HepG2 (cell line): ENCODE data around the gene SRRM3. TPM values are rescaled to one million over a fixed set of nuclear protein-coding genes. Genes with fewer than 3 reads are reported as not detected.

Source experiments
- ARID2 ChIP-seq: sonication (generic); formaldehyde crosslinking; IDR thresholded peaks from 2 replicates; pipeline ENCODE4 v1.8.1; 2022; ENCODE audit warnings: mild to moderate bottlenecking, missing genetic modification reagents, borderline replicate concordance
- HIVEP1 ChIP-seq: sonication (generic); formaldehyde crosslinking; IDR thresholded peaks from 2 replicates; pipeline ENCODE4 v1.4.0; 2020; ENCODE audit warnings: mild to moderate bottlenecking, missing genetic modification reagents
- PAXIP1 ChIP-seq: sonication (generic); formaldehyde crosslinking; conservative IDR thresholded peaks from 2 replicates; pipeline ENCODE4 v1.4.0; 2020; ENCODE audit warnings: mild to moderate bottlenecking, missing genetic modification reagents, moderate library complexity
- ZHX2 ChIP-seq, 2 experiments: sonication (generic) in 1 of 2; formaldehyde crosslinking in 1 of 2; IDR thresholded peaks; 2 replicates each; pipeline versions ENCODE4 v1.6.1 to v1.9.0; 2014 to 2022; ENCODE audit warnings: antibody characterized with exemption in 1 of 2, borderline replicate concordance in 1 of 2, inconsistent platforms in 1 of 2, low read depth in 1 of 2, missing genetic modification reagents in 1 of 2
- ZNF121 ChIP-seq: sonication (generic); formaldehyde crosslinking; IDR thresholded peaks from 2 replicates; pipeline ENCODE4 v1.5.0; 2020; ENCODE audit warnings: mild to moderate bottlenecking, missing genetic modification reagents
- ZNF296 ChIP-seq: sonication (generic); formaldehyde crosslinking; conservative IDR thresholded peaks from 2 replicates; pipeline ENCODE4 v1.5.0; 2020; ENCODE audit warnings: mild to moderate bottlenecking, missing genetic modification reagents
- ZNF441 ChIP-seq: sonication (generic); formaldehyde crosslinking; IDR thresholded peaks from 2 replicates; pipeline ENCODE4 v1.7.0; 2021; ENCODE audit warnings: missing genetic modification reagents, borderline replicate concordance
- ZNF557 ChIP-seq: sonication (generic); formaldehyde crosslinking; IDR thresholded peaks from 2 replicates; pipeline ENCODE4 v1.4.0; 2020; ENCODE audit warnings: missing genetic modification reagents
- ZNF687 ChIP-seq: sonication (generic); formaldehyde crosslinking; IDR thresholded peaks from 2 replicates; pipeline ENCODE4 v1.5.1; 2020; ENCODE audit warnings: mild to moderate bottlenecking, missing genetic modification reagents, moderate library complexity
- ZSCAN31 ChIP-seq: sonication (generic); formaldehyde crosslinking; IDR thresholded peaks from 2 replicates; pipeline ENCODE4 v1.5.0; 2020; ENCODE audit warnings: low read depth, mild to moderate bottlenecking, missing genetic modification reagents
- polyA plus RNA-seq, 8 experiments: library from polyadenylated mRNA; depleted of rRNA in 3 of 8; stranded (reverse) in 7 of 8; unstranded in 1 of 8; fragments of >200 nt; fragmentation: Illumina TruSeq in 4 of 8; extraction: Trizol in 4 of 8; gene quantifications; 2 replicates each; pipeline versions ENCODE4 v1.2.1 to v1.2.3, GENCODE V29; 2011 to 2016; ENCODE audit warnings: low read depth in 4 of 8, missing spikeins in 1 of 8, mixed read lengths in 1 of 8; ENCODE audit not compliant: insufficient read depth in 1 of 8
- total RNA-seq, 5 experiments: library from RNA; depleted of rRNA; stranded (reverse); fragments of >200 nt; fragmentation: Illumina TruSeq; extraction: Trizol; gene quantifications; 2 replicates each; pipeline ENCODE4 v1.2.3, GENCODE V29; 2016; ENCODE audit warnings: low read depth in 1 of 5
- TF ChIP-seq, protein P1 (sequence below): sonication (generic); formaldehyde crosslinking; IDR thresholded peaks from 2 replicates; pipeline ENCODE4 v1.4.0; 2020; ENCODE audit warnings: missing genetic modification reagents

The SRRM3 gene
- total and polyA plus RNA-seq, 2 of the 13 experiments (the other 11 are each of a cell fraction or from before 2014, with no cell fraction given): 0.13 to 0.54 TPM

- TF ChIP-seq ZNF687 (CRISPR knock-in tag): peak; percentile 68
- no peak for TF ChIP-seq HIVEP1 (CRISPR knock-in tag)
- TF ChIP-seq ZNF121 (CRISPR knock-in tag): 0 out of 2 replicates have a peak, but pooled peaks have one; percentile 11
- TF ChIP-seq, protein P1, sequence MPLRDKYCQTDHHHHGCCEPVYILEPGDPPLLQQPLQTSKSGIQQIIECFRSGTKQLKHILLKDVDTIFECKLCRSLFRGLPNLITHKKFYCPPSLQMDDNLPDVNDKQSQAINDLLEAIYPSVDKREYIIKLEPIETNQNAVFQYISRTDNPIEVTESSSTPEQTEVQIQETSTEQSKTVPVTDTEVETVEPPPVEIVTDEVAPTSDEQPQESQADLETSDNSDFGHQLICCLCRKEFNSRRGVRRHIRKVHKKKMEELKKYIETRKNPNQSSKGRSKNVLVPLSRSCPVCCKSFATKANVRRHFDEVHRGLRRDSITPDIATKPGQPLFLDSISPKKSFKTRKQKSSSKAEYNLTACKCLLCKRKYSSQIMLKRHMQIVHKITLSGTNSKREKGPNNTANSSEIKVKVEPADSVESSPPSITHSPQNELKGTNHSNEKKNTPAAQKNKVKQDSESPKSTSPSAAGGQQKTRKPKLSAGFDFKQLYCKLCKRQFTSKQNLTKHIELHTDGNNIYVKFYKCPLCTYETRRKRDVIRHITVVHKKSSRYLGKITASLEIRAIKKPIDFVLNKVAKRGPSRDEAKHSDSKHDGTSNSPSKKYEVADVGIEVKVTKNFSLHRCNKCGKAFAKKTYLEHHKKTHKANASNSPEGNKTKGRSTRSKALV (CRISPR knock-in tag): no peak
- 0 out of 2 replicates have a peak, but pooled peaks have one; percentile 25 for TF ChIP-seq PAXIP1 (CRISPR knock-in tag)
- TF ChIP-seq ARID2: no peak
- TF ChIP-seq ZNF296 (CRISPR knock-in tag): 0 out of 2 replicates have a peak, but pooled peaks have one; percentile 48
- TF ChIP-seq ZHX2 (IDR thresholded peaks at IDR 0.05; ENCODE audit: low read depth): no peak
- TF ChIP-seq ZHX2 (CRISPR knock-in tag; IDR thresholded peaks at IDR 0.05; ENCODE audit: borderline replicate concordance): no peak
- TF ChIP-seq ZNF557 (CRISPR knock-in tag): no peak
- no peak for TF ChIP-seq ZNF441 (CRISPR knock-in tag)
- TF ChIP-seq ZSCAN31: no peak
Observed at GRCh38 chr7:76318488-76319353, 117.0 kb downstream of the SRRM3 start (continued).
